Measurements from ENCODE around the gene MYL3.

Gene MYL3

GRCh38 chr3:46849045-46849631 lies 14.1 kb downstream of the MYL3 start:
- no peak for DNase-seq

GRCh38 chr3:46848271-46849044 lies 14.8 kb downstream of the MYL3 start:
- DNase-seq = no peak

GRCh38 chr3:46847744-46848143 lies 15.5 kb downstream of the MYL3 start:
- DNase-seq = no peak

GRCh38 chr3:46846624-46847542 lies 16.4 kb downstream of the MYL3 start:
- no peak for DNase-seq

GRCh38 chr3:46845860-46846623 lies 17.2 kb downstream of the MYL3 start:
- DNase-seq = peak; percentile 55 to 68 (median 60)

- no peak for DNase-seq
These were observed 17.8 kb downstream of the MYL3 start for GRCh38 chr3:46845397-46845859.

GRCh38 chr3:46844881-46845312 lies 18.3 kb downstream of the MYL3 start:
- DNase-seq = no peak

- no peak for DNase-seq
These were observed 18.8 kb downstream of the MYL3 start for GRCh38 chr3:46844397-46844796.

GRCh38 chr3:46843508-46843907 lies 19.7 kb downstream of the MYL3 start:
- DNase-seq = no peak

- DNase-seq = no peak
These were observed 22.8 kb downstream of the MYL3 start for GRCh38 chr3:46840491-46840890.

GRCh38 chr3:46838301-46838700 lies 24.9 kb downstream of the MYL3 start:
- DNase-seq = no peak

GRCh38 chr3:46835491-46835890 lies 27.8 kb downstream of the MYL3 start:
- no peak for DNase-seq

- no peak for DNase-seq
These were observed 28.2 kb downstream of the MYL3 start for GRCh38 chr3:46835054-46835453.

- no peak for DNase-seq
These were observed 29.6 kb downstream of the MYL3 start for GRCh38 chr3:46833346-46834300.

- no peak for DNase-seq
These were observed 31.4 kb downstream of the MYL3 start for GRCh38 chr3:46831841-46832240.

- DNase-seq = no peak
These were observed 31.9 kb downstream of the MYL3 start for GRCh38 chr3:46831316-46831715.

GRCh38 chr3:46830801-46831200 lies 32.4 kb downstream of the MYL3 start:
- DNase-seq = no peak

- DNase-seq = no peak
These were observed 33.5 kb downstream of the MYL3 start for GRCh38 chr3:46829699-46830208.

GRCh38 chr3:46825450-46825849 lies 37.8 kb downstream of the MYL3 start:
- no peak for DNase-seq

- DNase-seq = no peak
These were observed 38.9 kb downstream of the MYL3 start for GRCh38 chr3:46824211-46824970.
